GM18907 (cell line): Measurements from ENCODE around the gene TCF7L2.

Experiments used
- ATAC-seq: cut with Tn5 transposase; IDR thresholded peaks from one replicate; pipeline ENCODE4 v1.9.1; 2021; ENCODE audit warnings: mild to moderate bottlenecking, moderate library complexity; ENCODE audit not compliant: unreplicated experiment

The TCF7L2 gene

DNA sequence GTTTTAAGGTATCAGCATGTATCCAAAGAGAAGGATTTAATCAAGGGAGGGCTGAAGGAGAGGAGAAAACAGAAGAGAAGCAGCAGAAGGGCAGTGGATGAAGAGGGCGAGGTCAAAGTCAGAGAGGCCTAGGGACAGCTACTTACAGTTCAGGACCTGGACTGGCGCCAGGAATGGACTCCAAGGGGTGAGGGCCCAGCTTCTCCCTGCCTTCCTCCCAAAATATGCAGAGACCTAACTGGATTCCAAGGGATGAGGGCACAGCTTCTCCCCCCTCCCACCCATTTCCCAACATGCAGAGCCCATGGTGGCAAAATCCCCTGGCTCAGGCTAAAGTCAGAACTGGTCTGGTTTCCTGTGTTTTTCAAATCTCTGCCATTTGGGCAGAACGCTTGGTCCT, 3.4 kb upstream of the TCF7L2 start:
- ATAC-seq, result no peak

GRCh38 chr10:112948196-112948595, 1.9 kb upstream of the TCF7L2 start:
- no peak for ATAC-seq

GRCh38 chr10:112949143-112949823, 764 bp upstream of the TCF7L2 start:
- ATAC-seq, result no peak

- ATAC-seq, result no peak
Measured at GRCh38 chr10:112950714-112951358, 789 bp downstream of the TCF7L2 start.

DNA sequence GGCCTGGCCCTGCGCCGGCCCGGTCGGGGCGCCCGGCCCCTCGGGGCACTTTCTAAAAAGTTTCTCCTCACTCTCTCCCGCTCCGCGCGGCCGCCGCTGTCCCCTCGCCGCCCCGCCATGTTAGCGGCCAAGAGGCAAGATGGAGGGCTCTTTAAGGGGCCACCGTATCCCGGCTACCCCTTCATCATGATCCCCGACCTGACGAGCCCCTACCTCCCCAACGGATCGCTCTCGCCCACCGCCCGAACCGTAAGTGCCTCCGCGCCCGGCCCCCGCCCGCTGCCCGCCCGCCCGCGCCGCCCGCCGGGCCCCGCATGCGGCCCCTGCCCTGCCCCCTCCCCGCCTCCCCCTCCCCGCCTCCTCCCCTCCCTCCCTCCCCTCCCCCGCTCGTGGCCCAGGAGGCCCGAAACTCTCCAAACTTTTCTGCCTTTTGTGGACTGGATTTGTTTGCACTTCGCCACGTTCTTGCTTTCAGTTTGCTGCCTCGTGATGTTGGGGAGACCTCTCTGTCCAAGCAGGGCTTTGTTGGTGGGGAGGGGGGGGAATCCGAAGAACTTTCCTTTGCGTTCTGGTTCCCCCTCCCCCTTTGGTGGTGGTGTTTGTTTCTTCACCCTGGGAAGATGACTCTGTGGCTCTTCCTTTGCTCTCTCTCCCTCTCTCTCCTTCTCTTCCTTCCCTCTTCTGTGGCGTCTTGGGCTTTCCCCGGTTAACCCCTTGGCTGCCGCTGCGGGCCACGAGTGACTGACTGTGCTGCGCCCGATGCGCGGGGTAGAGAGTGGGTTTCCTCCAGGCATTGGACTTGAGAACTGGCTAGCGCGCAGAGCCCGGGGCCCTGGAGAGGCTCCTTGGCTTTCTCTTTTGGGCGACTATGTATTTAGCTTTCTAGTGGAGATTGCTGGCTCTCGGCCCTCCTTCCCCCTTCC, 1.6 kb downstream of the TCF7L2 start:
- ATAC-seq, result no peak

DNA sequence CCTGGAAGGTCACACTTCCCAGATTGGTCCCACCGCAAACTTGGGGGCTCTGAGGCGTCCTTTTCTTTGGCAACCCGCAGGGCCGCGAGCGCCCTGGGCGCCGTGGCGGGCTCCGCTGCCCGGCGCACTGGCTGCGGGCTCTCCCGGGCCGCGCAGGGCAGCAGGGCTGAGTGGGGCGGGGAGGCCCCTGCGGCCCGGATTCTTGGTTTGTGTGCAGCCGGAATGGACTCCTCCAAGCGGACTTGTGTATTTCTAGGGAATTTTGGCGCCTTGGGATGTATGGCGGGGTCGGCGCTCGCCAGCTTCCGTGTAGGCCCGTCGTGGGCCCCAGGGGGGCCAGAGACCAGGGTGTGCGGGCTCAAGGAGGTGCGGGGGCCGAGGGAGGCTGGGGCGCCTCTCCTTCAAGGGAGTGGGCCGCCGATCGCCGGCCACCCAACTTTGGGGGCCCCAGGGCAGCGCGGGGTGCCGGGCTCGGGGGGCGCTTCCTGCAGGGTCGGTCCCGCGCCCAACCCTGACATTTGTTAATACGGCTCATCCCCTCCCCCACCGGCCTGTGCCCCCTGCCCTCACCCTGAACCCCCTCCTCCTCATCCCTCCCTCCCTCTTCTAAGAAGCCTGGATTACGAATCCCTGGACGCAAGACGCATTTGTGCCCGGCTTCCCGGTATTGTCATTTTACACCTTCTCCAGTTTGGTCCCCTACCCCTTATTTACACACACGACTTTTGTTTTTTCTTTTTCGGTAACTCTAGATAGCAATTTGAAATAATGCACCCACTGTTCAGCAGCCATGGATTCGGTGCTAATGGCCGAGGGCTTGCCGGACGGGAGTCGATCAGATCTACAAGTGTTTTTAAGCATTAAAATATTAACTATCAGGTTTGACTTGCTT, 2.5 kb downstream of the TCF7L2 start:
- no peak for ATAC-seq

DNA sequence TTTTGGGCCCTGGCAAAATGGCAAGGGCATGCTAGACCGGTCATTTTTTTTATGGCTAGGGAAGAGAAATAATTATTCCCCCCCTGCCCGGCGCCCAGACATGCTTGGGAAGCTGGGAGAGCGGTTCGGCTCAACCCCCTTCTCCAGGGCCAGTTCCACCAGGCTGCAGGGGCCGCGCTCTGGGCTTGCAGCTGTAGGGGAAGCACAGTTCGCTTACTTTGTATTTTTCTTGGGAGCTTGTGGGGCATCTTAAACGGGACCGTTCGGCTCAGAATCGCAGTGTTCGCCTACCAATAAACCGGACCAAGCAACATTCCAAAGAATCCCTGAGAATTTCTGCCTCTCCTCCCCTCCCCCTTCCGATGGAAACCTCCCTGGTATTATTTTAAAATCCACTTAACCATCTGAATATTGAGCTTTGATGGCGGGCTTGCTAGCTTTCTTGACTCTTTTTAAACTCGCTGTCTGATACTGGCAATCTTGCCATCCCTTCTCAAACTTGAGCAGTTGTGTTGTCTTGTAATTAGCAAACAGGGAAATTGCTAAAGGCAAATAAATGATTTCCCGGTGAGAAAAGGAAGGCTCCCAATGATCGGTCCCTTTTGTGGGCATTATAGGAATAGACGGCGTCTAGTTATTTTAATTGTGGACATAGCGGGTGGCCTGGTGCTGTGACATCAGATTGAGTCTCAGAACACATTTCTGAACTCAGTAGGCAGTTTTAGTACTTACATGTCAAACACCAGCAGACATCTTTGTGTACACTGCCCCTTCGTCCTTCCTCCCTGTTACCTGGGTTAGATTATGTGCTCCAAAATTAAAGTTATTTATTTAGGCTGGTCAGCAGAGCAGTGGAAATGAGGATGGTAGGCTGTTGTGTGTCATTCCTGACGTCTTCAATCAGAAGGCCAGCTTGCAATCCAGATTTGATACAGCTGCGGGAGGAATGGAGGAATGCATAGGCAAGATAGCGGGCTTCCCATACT, 3.4 kb downstream of the TCF7L2 start:
- no peak for ATAC-seq

GRCh38 chr10:112954974-112955581, 5.0 kb downstream of the TCF7L2 start:
- ATAC-seq, result no peak

- no peak for ATAC-seq
Measured at GRCh38 chr10:112955582-112956421, 5.8 kb downstream of the TCF7L2 start.

DNA sequence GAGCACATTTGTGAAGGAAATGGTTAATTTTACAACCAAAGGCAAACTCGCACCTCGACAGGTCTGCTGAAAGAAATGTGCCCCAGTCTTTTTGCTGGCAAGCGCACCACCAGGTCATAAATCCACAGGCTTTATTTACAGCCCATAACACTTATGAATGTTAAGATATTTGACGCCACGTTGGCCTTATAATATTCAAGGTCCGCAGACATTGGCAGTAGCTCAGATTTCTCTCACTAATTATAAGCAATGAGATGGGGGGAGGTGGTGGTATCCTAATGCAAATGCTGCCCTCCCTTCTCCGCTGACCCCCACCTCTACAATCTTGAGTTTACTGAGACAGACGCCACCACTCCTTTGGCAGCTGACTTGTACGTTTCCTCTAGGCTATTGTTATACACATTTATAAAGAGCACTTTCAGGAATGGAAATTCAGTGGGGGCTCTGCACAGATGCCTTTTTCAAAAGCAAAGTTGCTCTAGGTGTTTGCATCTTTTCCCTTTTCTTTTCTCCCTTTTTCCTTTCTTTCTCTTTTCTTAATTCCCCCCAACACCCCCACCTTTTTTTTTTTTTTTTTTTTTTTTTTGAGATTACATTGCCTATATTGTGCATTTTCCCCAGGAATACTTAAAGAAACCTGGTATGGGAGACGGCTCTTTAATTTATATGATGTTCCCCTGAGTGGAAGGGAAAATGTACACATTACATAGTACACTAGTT, 6.7 kb downstream of the TCF7L2 start:
- ATAC-seq, result no peak

GRCh38 chr10:112957640-112958092, 7.6 kb downstream of the TCF7L2 start:
- ATAC-seq, result no peak

- ATAC-seq, result no peak
Measured at GRCh38 chr10:112958275-112958995, 8.4 kb downstream of the TCF7L2 start.

GRCh38 chr10:112959207-112959838, 9.3 kb downstream of the TCF7L2 start:
- ATAC-seq, result no peak

DNA sequence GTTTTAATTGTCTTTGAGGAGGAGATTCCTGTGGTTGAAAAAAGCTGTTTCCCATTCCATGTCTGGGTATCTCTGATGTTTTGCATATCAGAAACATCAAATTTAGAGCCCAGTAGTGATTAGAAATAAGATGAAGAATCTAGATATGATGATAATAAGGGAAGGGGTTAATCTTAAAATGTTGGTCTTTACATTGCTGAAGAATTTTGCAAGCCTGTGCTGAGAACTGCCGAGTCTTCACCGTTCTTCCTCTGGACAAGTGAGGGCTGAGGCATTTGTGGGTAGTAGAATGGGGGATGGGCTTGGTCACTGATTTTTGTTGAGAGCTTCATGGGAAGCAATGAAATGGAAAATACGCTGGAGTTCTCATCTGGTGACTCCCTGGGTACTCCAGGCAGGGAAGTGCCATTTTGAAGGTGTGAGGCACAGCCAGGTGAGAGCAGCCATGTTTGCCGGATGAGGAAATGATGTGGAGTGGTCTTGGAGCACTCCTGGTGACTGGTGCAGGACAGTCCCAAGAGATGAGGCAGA, 10.2 kb downstream of the TCF7L2 start:
- no peak for ATAC-seq

DNA sequence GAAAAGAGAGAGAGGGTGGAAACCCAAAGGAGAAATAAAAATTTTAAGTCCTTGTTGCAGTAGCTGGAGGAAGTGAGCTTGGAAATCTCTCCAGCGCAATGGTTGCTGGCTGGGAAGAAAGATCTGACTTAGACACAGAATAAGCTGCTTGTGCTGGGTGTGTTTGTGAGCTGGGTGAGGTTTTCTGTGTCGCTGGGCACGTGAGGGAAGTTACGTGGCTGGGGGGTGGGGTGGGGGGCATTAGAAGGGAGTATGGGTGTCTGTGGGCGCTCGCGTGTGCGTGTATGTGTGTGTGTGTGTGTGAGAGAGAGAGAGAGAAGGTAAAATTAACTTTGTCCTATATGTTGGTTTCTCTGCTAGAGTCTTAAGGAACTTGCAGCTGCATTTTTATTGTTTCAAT, 11.6 kb downstream of the TCF7L2 start:
- no peak for ATAC-seq

GRCh38 chr10:112962343-112962742, 12.3 kb downstream of the TCF7L2 start:
- ATAC-seq, result no peak
